Smooth muscle cell (in vitro differentiated cells): ENCODE data around the gene KIAA0825. TPM values are rescaled to one million over a fixed set of nuclear protein-coding genes. Genes with fewer than 3 reads are reported as not detected.

Experiments used
- DNase-seq: peaks from one replicate; lab custom pipeline; 2025; ENCODE audit not compliant: unreplicated experiment; lab: John Stamatoyannopoulos, UW
- H2AFZ ChIP-seq: fragments of 200-600 bp; sonication (generic); 2 replicates; pipeline ENCODE4 v1.6.0; 2016; ENCODE audit warnings: antibody characterized with exemption, low read depth, mild to moderate bottlenecking
- H3F3A ChIP-seq: fragments of 200-600 bp; sonication (generic); 2 replicates; pipeline ENCODE4 v1.6.0; 2017; ENCODE audit warnings: antibody characterized with exemption, low read depth
- H3K27ac ChIP-seq: fragments of 200-600 bp; sonication (generic); 2 replicates; pipeline ENCODE4 v1.5.1; 2016; ENCODE audit warnings: low read depth, mild to moderate bottlenecking
- H3K27me3 ChIP-seq: fragments of 200-600 bp; sonication (generic); 2 replicates; pipeline ENCODE4 v1.6.1; 2016; ENCODE audit warnings: low read depth, mild to moderate bottlenecking
- H3K36me3 ChIP-seq: fragments of 200-600 bp; sonication (generic); 2 replicates; pipeline ENCODE4 v1.5.1; 2016; ENCODE audit warnings: low read depth
- H3K4me1 ChIP-seq: fragments of 200-600 bp; sonication (generic); 2 replicates; pipeline ENCODE4 v1.5.1; 2016; ENCODE audit warnings: low read depth
- H3K4me2 ChIP-seq: fragments of 200-600 bp; sonication (generic); 2 replicates; pipeline ENCODE4 v1.6.0; 2016; ENCODE audit warnings: mild to moderate bottlenecking
- H3K4me3 ChIP-seq: fragments of 200-600 bp; sonication (generic); 2 replicates; pipeline ENCODE4 v1.5.1; 2016; ENCODE audit warnings: mild to moderate bottlenecking
- H3K79me2 ChIP-seq: fragments of 200-600 bp; sonication (generic); 2 replicates; pipeline ENCODE4 v1.6.0; 2016; ENCODE audit warnings: low read depth, mild to moderate bottlenecking
- H3K9ac ChIP-seq: fragments of 200-600 bp; sonication (generic); 2 replicates; pipeline ENCODE4 v1.6.0; 2016; ENCODE audit warnings: low read depth
- H3K9me3 ChIP-seq: fragments of 200-600 bp; sonication (generic); replicated peaks from 2 replicates; pipeline ENCODE4 v1.5.1; 2016; ENCODE audit warnings: low read depth
- H4K20me1 ChIP-seq: fragments of 200-600 bp; sonication (generic); 2 replicates; pipeline ENCODE4 v1.6.0; 2016; ENCODE audit warnings: low read depth
- WGBS: methylation state at CpG from one replicate; pipeline ENCODE4 v1.1.7; 2016; ENCODE audit warnings: low lambda C conversion rate; 5-methylcytosine and 5-hydroxymethylcytosine counted together
- polyA plus RNA-seq: library from polyadenylated mRNA; unstranded; fragments of >200 nt; fragmentation: Nextera tagmentation; extraction: Ambion mirVana; gene quantifications from 2 replicates; pipeline ENCODE4 v1.2.1, GENCODE V29; 2016
- total RNA-seq: library from RNA; depleted of rRNA; stranded (reverse); fragments of >200 nt; gene quantifications from 2 replicates; pipeline ENCODE4 v1.2.3, GENCODE V29; 2014
- TF ChIP-seq, protein P1 (sequence below): fragments of 200-600 bp; sonication (generic); IDR thresholded peaks from 2 replicates; pipeline ENCODE4 v1.5.1; 2017; ENCODE audit warnings: borderline replicate concordance, mild to moderate bottlenecking, antibody characterized with exemption; ENCODE audit not compliant: insufficient read depth, poor library complexity, severe bottlenecking

Gene KIAA0825
- total and polyA plus RNA-seq, 2 experiments from 2014 or later, result 1.3 to 3.1 TPM

GRCh38 chr5:94445726-94446125 is 172.7 kb downstream of the KIAA0825 start:
- Histone ChIP-seq H3K27me3 (no peaks in the 10 kb centered on the region), H3K4me2 (no peak overlapping the region), H4K20me1 (no peaks in the 10 kb centered on the region), H3F3A (no peaks in the 10 kb centered on the region), H3K9me3 (no peaks in the 10 kb centered on the region), H3K79me2 (no peaks in the 10 kb centered on the region), H3K4me1 (no peaks in the 10 kb centered on the region), H3K4me3 (no peak overlapping the region), H3K9ac (no peak overlapping the region), H3K27ac (no peak overlapping the region), H2AFZ (no peak overlapping the region), H3K36me3 (no peaks in the 10 kb centered on the region)
- 90% methylated on average over 2 of the region's 2 CpGs for WGBS
- DNase-seq, result no peak
- TF ChIP-seq, protein P1, sequence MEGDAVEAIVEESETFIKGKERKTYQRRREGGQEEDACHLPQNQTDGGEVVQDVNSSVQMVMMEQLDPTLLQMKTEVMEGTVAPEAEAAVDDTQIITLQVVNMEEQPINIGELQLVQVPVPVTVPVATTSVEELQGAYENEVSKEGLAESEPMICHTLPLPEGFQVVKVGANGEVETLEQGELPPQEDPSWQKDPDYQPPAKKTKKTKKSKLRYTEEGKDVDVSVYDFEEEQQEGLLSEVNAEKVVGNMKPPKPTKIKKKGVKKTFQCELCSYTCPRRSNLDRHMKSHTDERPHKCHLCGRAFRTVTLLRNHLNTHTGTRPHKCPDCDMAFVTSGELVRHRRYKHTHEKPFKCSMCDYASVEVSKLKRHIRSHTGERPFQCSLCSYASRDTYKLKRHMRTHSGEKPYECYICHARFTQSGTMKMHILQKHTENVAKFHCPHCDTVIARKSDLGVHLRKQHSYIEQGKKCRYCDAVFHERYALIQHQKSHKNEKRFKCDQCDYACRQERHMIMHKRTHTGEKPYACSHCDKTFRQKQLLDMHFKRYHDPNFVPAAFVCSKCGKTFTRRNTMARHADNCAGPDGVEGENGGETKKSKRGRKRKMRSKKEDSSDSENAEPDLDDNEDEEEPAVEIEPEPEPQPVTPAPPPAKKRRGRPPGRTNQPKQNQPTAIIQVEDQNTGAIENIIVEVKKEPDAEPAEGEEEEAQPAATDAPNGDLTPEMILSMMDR, result no peak

DNA sequence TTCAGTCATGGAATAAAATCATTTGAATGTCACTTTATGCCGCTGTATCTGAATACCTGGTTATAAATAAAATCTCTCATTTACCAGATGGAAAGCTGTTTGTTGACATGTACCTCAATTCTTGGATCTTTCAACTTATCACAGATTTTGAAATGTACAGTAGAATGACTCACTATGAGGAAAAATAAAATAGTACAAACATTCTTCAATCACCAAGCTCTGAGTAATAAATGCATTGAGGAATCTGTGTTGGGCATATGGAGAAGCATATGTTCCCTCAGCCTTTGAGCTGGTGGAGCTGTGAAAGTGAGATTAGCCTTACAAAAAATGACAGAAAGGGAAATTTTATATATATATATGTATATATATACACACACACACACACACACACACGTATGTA is 175.4 kb downstream of the KIAA0825 start:
- no peaks in the 10 kb centered on the region for H3K79me2 ChIP-seq
- no peak overlapping the region for H3K4me3 ChIP-seq
- H4K20me1 ChIP-seq, result no peaks in the 10 kb centered on the region
- no peaks in the 10 kb centered on the region for H3K27me3 ChIP-seq
- H3K9me3 ChIP-seq, result no peaks in the 10 kb centered on the region
- H3K36me3 ChIP-seq, result no peaks in the 10 kb centered on the region
- no peak overlapping the region for H3K4me2 ChIP-seq
- WGBS, result 98% methylated on average over 2 of the region's 2 CpGs
- DNase-seq, result no peak
- TF ChIP-seq, protein P1, result no peak
- H2AFZ ChIP-seq, result no peak overlapping the region
- no peaks in the 10 kb centered on the region for H3F3A ChIP-seq
- no peak overlapping the region for H3K9ac ChIP-seq
- H3K4me1 ChIP-seq, result no peaks in the 10 kb centered on the region
- H3K27ac ChIP-seq, result no peak overlapping the region

DNA sequence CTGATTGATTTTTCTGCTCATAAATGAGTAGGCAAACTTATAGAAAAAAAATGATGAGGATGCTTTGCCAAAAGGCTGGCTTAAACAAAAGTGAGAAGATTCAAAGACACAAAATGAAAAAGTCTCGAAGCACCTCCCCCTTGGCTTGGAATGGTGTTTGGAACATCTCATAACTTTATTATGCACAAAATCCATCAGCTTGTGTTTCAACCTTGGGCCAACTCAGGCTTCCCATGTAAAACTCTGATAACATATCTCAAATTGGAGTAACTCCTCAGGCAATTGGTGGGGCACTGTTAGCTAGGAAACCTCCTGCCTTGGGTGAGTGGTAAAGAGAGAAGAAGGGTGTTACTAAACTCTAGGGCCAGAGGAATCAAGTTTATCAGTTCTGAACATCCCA is 176.3 kb downstream of the KIAA0825 start:
- 78% methylated on average over 1 of the region's 1 CpG for WGBS
- Histone ChIP-seq H3K9ac (no peak overlapping the region), H3F3A (no peaks in the 10 kb centered on the region), H3K79me2 (no peaks in the 10 kb centered on the region), H3K4me3 (no peak overlapping the region), H4K20me1 (no peaks in the 10 kb centered on the region), H3K4me1 (no peaks in the 10 kb centered on the region), H3K9me3 (no peaks in the 10 kb centered on the region), H3K36me3 (no peaks in the 10 kb centered on the region), H2AFZ (no peak overlapping the region), H3K27me3 (no peaks in the 10 kb centered on the region), H3K27ac (no peak overlapping the region), H3K4me2 (no peak overlapping the region)
- DNase-seq, result no peak
- TF ChIP-seq, protein P1, result no peak

GRCh38 chr5:94440015-94440414 is 178.4 kb downstream of the KIAA0825 start:
- DNase-seq, result no peak
- Histone ChIP-seq H3K9me3 (no peaks in the 10 kb centered on the region), H3K4me3 (no peak overlapping the region), H3K27me3 (no peaks in the 10 kb centered on the region), H3K4me1 (no peaks in the 10 kb centered on the region), H3F3A (no peaks in the 10 kb centered on the region), H2AFZ (no peak overlapping the region), H3K4me2 (no peak overlapping the region), H3K9ac (no peak overlapping the region), H3K36me3 (no peaks in the 10 kb centered on the region), H3K27ac (no peak overlapping the region), H3K79me2 (no peaks in the 10 kb centered on the region), H4K20me1 (no peaks in the 10 kb centered on the region)
- TF ChIP-seq, protein P1, result no peak
- whole genome bisulfite sequencing, result 48% methylated on average over 3 of the region's 3 CpGs
